ENCODE results near the gene HUNK. TPM values are rescaled to one million over a fixed set of nuclear protein-coding genes. Genes with fewer than 3 reads are reported as not detected.

The HUNK gene
- total and polyA plus RNA-seq, 2 donors from 2014 or later, result 2.7 to 17.2 TPM

DNA sequence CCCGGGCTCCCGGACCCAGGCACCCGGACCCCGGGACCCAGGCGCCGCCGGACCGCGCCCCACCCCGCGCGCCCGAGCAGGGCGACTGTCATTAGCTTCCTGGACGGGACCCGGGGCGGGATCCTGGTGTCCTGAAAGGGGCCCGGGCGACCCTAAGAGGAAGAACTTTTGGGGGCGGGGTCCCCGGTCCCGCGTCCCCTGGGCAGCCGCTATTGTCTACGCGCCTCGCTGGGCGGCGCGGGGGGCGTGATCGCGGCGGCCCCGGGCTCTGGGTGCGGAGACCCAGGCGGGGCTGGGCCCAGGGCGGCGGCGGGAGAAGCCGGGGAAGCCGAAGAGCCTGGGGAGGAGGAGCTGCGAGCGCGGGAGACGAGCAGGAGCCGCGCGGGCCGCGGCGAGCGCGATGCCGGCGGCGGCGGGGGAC lies 465 bp downstream of the HUNK start:
- TF ChIP-seq, protein P1, sequence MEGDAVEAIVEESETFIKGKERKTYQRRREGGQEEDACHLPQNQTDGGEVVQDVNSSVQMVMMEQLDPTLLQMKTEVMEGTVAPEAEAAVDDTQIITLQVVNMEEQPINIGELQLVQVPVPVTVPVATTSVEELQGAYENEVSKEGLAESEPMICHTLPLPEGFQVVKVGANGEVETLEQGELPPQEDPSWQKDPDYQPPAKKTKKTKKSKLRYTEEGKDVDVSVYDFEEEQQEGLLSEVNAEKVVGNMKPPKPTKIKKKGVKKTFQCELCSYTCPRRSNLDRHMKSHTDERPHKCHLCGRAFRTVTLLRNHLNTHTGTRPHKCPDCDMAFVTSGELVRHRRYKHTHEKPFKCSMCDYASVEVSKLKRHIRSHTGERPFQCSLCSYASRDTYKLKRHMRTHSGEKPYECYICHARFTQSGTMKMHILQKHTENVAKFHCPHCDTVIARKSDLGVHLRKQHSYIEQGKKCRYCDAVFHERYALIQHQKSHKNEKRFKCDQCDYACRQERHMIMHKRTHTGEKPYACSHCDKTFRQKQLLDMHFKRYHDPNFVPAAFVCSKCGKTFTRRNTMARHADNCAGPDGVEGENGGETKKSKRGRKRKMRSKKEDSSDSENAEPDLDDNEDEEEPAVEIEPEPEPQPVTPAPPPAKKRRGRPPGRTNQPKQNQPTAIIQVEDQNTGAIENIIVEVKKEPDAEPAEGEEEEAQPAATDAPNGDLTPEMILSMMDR (IDR thresholded peaks at IDR 0.05; ENCODE audit: borderline replicate concordance, extremely low read depth, insufficient read depth), result no peak

DNA sequence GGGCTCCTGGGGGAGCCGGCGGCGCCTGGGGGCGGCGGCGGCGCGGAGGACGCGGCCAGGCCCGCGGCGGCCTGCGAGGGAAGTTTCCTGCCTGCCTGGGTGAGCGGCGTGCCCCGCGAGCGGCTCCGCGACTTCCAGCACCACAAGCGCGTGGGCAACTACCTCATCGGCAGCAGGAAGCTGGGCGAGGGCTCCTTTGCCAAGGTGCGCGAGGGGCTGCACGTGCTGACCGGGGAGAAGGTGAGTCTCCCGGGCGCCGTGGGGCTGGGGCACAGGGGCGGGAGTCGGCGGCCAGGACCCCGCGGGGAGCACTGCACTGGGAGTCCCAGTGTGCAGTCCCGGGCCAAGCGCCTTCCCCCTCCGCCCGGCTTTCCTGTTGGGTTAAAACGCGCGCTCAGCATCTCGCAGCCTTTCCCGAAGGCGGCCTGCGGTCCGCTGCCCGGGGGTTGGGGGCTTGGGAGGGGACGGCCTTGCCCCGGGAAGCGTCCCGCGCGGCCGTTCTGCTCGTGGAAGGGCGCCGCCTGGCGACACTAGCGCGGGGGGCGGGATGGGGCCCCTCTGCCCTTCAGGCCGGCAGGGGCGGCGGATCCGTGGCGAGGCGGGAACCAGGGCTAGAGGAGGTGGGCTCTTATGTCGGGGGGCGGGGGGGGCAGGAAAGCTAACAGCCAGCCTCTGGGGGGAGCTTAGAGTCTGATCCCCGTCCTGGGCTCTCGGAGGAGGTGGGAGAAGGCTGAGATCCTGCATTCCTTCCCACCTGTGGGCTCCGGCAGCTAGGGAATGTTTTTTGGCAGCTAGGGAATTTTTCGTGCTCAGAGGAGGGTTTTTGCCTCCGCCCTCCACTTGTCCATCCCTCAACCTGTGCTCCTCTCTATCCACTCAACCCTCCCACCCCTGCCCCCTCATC lies 1.1 kb downstream of the HUNK start:
- peak overlapping the region in 2 of 3 donors; percentile 49 to 61 for H3K4me3 ChIP-seq (ENCODE audit: low read length in 3 of 3)
- no peaks in the 10 kb centered on the region for H3K9me3 ChIP-seq (ENCODE audit: control insufficient read depth in 2 of 3, insufficient read depth in 1 of 3, low read length in 3 of 3)
- H3K9ac ChIP-seq (ENCODE audit: low read length in 3 of 3), result peak overlapping the region in 2 of 3 donors; percentile 10 to 53
- peaks cover 0 to 9% (median 5%) of the 10 kb centered on the region in 3 donors for H3K4me1 ChIP-seq (ENCODE audit: control insufficient read depth in 2 of 3, insufficient read depth in 2 of 3, low read depth in 1 of 3, low read length in 3 of 3)
- no peaks in the 10 kb centered on the region for H3K36me3 ChIP-seq (ENCODE audit: control insufficient read depth in 2 of 3, insufficient read depth in 3 of 3, low read length in 3 of 3)
- no peaks in the 10 kb centered on the region for H3K27me3 ChIP-seq (ENCODE audit: control insufficient read depth, insufficient read depth, low read length)
- DNase-seq, result peak; percentile 74 to 88 (median 85)
- intact Hi-C loops (cut with DNase I), result no loop called here
- TF ChIP-seq, protein P1 (IDR thresholded peaks at IDR 0.05; ENCODE audit: borderline replicate concordance, extremely low read depth, insufficient read depth), result peak; percentile 61
- peak overlapping the region in 1 of 2 donors; percentile 36 for H3K27ac ChIP-seq (ENCODE audit: low read depth in 2 of 2, low read length in 2 of 2)
- FAIRE-seq, result no peak

More for the DNA sequence above, 465 bp downstream of the HUNK start:
- peaks cover 0 to 7% (median 3%) of the 10 kb centered on the region in 3 donors for H3K4me1 ChIP-seq (ENCODE audit: control insufficient read depth in 2 of 3, insufficient read depth in 2 of 3, low read depth in 1 of 3, low read length in 3 of 3)
- H3K36me3 ChIP-seq (ENCODE audit: control insufficient read depth in 2 of 3, insufficient read depth in 3 of 3, low read length in 3 of 3), result no peaks in the 10 kb centered on the region
- no peak overlapping the region for H3K9ac ChIP-seq (ENCODE audit: low read length in 3 of 3)
- FAIRE-seq (no peak), DNase-seq (peak in 3 of 5 donors; percentile 75 to 79 (median 77))
- H3K9me3 ChIP-seq (ENCODE audit: control insufficient read depth in 2 of 3, insufficient read depth in 1 of 3, low read length in 3 of 3), result no peaks in the 10 kb centered on the region
- H3K4me3 ChIP-seq (ENCODE audit: low read length in 3 of 3), result no peak overlapping the region
- intact Hi-C loops (cut with DNase I), result no loop called here
- no peaks in the 10 kb centered on the region for H3K27me3 ChIP-seq (ENCODE audit: control insufficient read depth, insufficient read depth, low read length)
- peak overlapping the region in 1 of 2 donors; percentile 20 for H3K27ac ChIP-seq (ENCODE audit: low read depth in 2 of 2, low read length in 2 of 2)

DNA sequence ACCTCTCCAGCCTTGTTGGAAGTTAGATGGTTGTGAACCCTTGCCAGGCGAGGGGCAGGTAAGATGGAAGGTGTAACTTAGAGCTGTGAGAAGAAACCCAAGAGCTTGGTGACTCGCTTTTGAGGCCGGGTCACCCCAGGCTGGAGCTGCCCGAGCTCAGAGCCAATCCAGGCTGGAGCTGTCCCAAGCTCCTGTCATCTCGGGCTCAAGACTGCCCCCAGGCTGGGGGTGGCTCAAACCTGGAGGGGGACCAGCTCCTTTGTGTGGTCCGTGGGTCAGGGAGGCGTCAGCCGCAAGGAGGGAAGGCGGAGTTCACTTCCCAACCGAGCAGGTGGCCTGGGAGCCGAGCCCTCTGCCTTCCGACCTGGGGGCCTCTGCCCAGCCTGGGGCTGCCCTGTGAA lies 2.0 kb downstream of the HUNK start:
- Histone ChIP-seq H3K4me3 (ENCODE audit: low read length in 3 of 3) (peak overlapping the region; percentile 9 to 61 (median 37)), H3K27me3 (ENCODE audit: control insufficient read depth, insufficient read depth, low read length) (no peaks in the 10 kb centered on the region), H3K36me3 (ENCODE audit: control insufficient read depth in 2 of 3, insufficient read depth in 3 of 3, low read length in 3 of 3) (no peaks in the 10 kb centered on the region), H3K9me3 (ENCODE audit: control insufficient read depth in 2 of 3, insufficient read depth in 1 of 3, low read length in 3 of 3) (no peaks in the 10 kb centered on the region), H3K9ac (ENCODE audit: low read length in 3 of 3) (peak overlapping the region in 2 of 3 donors; percentile 10 to 53), H3K27ac (ENCODE audit: low read depth in 2 of 2, low read length in 2 of 2) (peak overlapping the region; percentile 13 to 49), H3K4me1 (ENCODE audit: control insufficient read depth in 2 of 3, insufficient read depth in 2 of 3, low read depth in 1 of 3, low read length in 3 of 3) (peaks cover 0 to 17% (median 13%) of the 10 kb centered on the region in 3 donors)
- FAIRE-seq, result no peak
- TF ChIP-seq, protein P1 (IDR thresholded peaks at IDR 0.05; ENCODE audit: borderline replicate concordance, extremely low read depth, insufficient read depth), result no peak
- peak in 4 of 5 donors; percentile 53 to 78 (median 68) for DNase-seq
- intact Hi-C loops (cut with DNase I), result no loop called here

All from kidney (tissue), 14 donors.